SU-DHL-6 (cell line): ENCODE results near the gene ARHGEF28.

Source experiments
- H2AFZ ChIP-seq: fragments of 200-600 bp; sonication (generic); 2 replicates; pipeline ENCODE4 v1.6.1; 2014; ENCODE audit warnings: low read depth, mild to moderate bottlenecking, moderate library complexity, mixed read lengths, antibody characterized with exemption, low read length; ENCODE audit not compliant: severe bottlenecking
- H3F3A ChIP-seq: fragments of 200-600 bp; shearing (Covaris generic); 2 replicates; pipeline ENCODE4 v1.6.0; 2016; ENCODE audit warnings: antibody characterized with exemption, mild to moderate bottlenecking; ENCODE audit not compliant: insufficient read depth
- H3K27ac ChIP-seq: fragments of 200-600 bp; sonication (generic); 2 replicates; pipeline ENCODE4 v1.5.1; 2016; ENCODE audit warnings: low read depth, mild to moderate bottlenecking, low read length, moderate library complexity, mixed read lengths
- H3K27me3 ChIP-seq: fragments of 200-600 bp; sonication (generic), shearing (Covaris generic); 2 replicates; pipeline ENCODE4 v1.6.0; 2014; ENCODE audit warnings: mild to moderate bottlenecking, low read length
- H3K36me3 ChIP-seq: fragments of 200-600 bp; sonication (generic); 2 replicates; pipeline ENCODE4 v1.6.1; 2014; ENCODE audit warnings: mild to moderate bottlenecking, low read length, mixed read lengths
- H3K4me2 ChIP-seq: fragments of 300-600, 200-600 bp; shearing (Covaris generic), sonication (generic); 2 replicates; pipeline ENCODE4 v1.6.0; 2014; ENCODE audit warnings: low read length, low read depth, mild to moderate bottlenecking; ENCODE audit not compliant: poor library complexity, severe bottlenecking
- H3K4me3 ChIP-seq: fragments of 200-600 bp; sonication (generic); 2 replicates; pipeline ENCODE4 v1.5.1; 2014; ENCODE audit warnings: antibody characterized with exemption, low read length, mild to moderate bottlenecking, mixed read lengths; ENCODE audit not compliant: insufficient read depth, poor library complexity, severe bottlenecking
- H3K79me2 ChIP-seq: fragments of 200-600 bp; sonication (generic); 2 replicates; pipeline ENCODE4 v1.6.1; 2014; ENCODE audit warnings: mild to moderate bottlenecking, low read length, moderate library complexity; ENCODE audit not compliant: insufficient read depth
- H3K9ac ChIP-seq: fragments of 200-600 bp; sonication (generic); 2 replicates; pipeline ENCODE4 v1.7.0; 2014; ENCODE audit warnings: mild to moderate bottlenecking, low read length
- H3K9me2 ChIP-seq: fragments of 200-600 bp; sonication (generic); replicated peaks from 2 replicates; pipeline ENCODE4 v1.6.1; 2014; ENCODE audit warnings: low read length; ENCODE audit not compliant: insufficient read depth
- H3K9me3 ChIP-seq: fragments of 200-600 bp; sonication (generic); 2 replicates; pipeline ENCODE4 v1.6.1; 2014; ENCODE audit warnings: low read length, mixed read lengths; ENCODE audit not compliant: insufficient read depth
- H4K20me1 ChIP-seq: fragments of 200-600 bp; sonication (generic); 2 replicates; pipeline ENCODE4 v1.6.1; 2014; ENCODE audit warnings: low read depth, mild to moderate bottlenecking, antibody characterized with exemption, low read length, moderate library complexity, mixed read lengths
- CTCF ChIP-seq: fragments of 200-600 bp; sonication (generic); IDR thresholded peaks from one replicate; pipeline ENCODE4 v1.5.1; 2017; ENCODE audit warnings: antibody characterized with exemption, mild to moderate bottlenecking, low read length, moderate library complexity; ENCODE audit not compliant: insufficient read depth, poor library complexity, severe bottlenecking
- EZH2phosphoT487 ChIP-seq: fragments of 200-600 bp; sonication (generic), shearing (Covaris generic); conservative IDR thresholded peaks from 2 replicates; pipeline ENCODE4 v1.6.1; 2018; ENCODE audit warnings: mild to moderate bottlenecking, antibody characterized with exemption, low read length, moderate library complexity, mixed read lengths

The ARHGEF28 gene

GRCh38 chr5:73841641-73842040 is 215.6 kb downstream of the ARHGEF28 start:
- TF ChIP-seq EZH2phosphoT487: no peak
- no peak for TF ChIP-seq CTCF
- Histone ChIP-seq H3K9me3 (no peaks in the 10 kb centered on the region), H3K27me3 (no peaks in the 10 kb centered on the region), H3K79me2 (no peaks in the 10 kb centered on the region), H4K20me1 (no peaks in the 10 kb centered on the region), H3K9me2 (no peaks in the 10 kb centered on the region), H3F3A (no peaks in the 10 kb centered on the region), H3K9ac (no peak overlapping the region), H3K4me3 (no peak overlapping the region), H3K27ac (no peak overlapping the region), H3K36me3 (no peaks in the 10 kb centered on the region), H3K4me2 (no peak overlapping the region), H2AFZ (no peak overlapping the region)

GRCh38 chr5:73844165-73844564 is 218.2 kb downstream of the ARHGEF28 start:
- no peaks in the 10 kb centered on the region for H3K79me2 ChIP-seq
- no peaks in the 10 kb centered on the region for H3K36me3 ChIP-seq
- no peak overlapping the region for H3K27ac ChIP-seq
- H3K9ac ChIP-seq: no peak overlapping the region
- no peak overlapping the region for H2AFZ ChIP-seq
- no peak overlapping the region for H3K4me2 ChIP-seq
- H3K9me2 ChIP-seq: no peaks in the 10 kb centered on the region
- no peaks in the 10 kb centered on the region for H4K20me1 ChIP-seq
- H3K4me3 ChIP-seq: no peak overlapping the region
- TF ChIP-seq EZH2phosphoT487 (no peak), CTCF (no peak)
- H3K27me3 ChIP-seq: no peaks in the 10 kb centered on the region
- H3K9me3 ChIP-seq: no peaks in the 10 kb centered on the region
- no peaks in the 10 kb centered on the region for H3F3A ChIP-seq

- Histone ChIP-seq H3K27ac (no peak overlapping the region), H4K20me1 (no peaks in the 10 kb centered on the region), H3K4me3 (no peak overlapping the region)
These were observed 225.6 kb downstream of the ARHGEF28 start for GRCh38 chr5:73851471-73852181.

More at GRCh38 chr5:73851471-73852181, 225.6 kb downstream of the ARHGEF28 start:
- Histone ChIP-seq H3K9ac (no peak overlapping the region), H3K9me3 (no peaks in the 10 kb centered on the region), H3K79me2 (no peaks in the 10 kb centered on the region), H3K36me3 (no peaks in the 10 kb centered on the region), H3K27me3 (no peaks in the 10 kb centered on the region), H3K9me2 (no peaks in the 10 kb centered on the region), H3F3A (no peaks in the 10 kb centered on the region), H3K4me2 (no peak overlapping the region), H2AFZ (no peak overlapping the region)
- no peak for TF ChIP-seq EZH2phosphoT487
- TF ChIP-seq CTCF: no peak
